SK-N-SH (cell line): ENCODE measurements around the gene KTN1. TPM values are rescaled to one million over a fixed set of nuclear protein-coding genes. Genes with fewer than 3 reads are reported as not detected.

Source experiments
- CTCF ChIA-PET: fragments of 300-600, 350-600 bp; formaldehyde crosslinking; extraction: SDS; loops from one replicate; lab custom pipeline; 2021; lab: Yijun Ruan, JAX
- POLR2A ChIA-PET: fragments of 350-600 bp; sonication (Branson Sonifier 250); formaldehyde crosslinking; extraction: SDS; loops from one replicate; lab custom pipeline; 2020; ENCODE audit warnings: antibody characterized with exemption, inconsistent platforms; lab: Yijun Ruan, JAX
- DNase-seq: peaks from one replicate; pipeline ENCODE4 v3.0.0; 2012
- H2AFZ ChIP-seq: fragments of 200-600 bp; sonication (generic); 2 replicates; pipeline ENCODE4 v1.8.1; 2016; ENCODE audit warnings: antibody characterized with exemption, mild to moderate bottlenecking, low read depth
- H3F3A ChIP-seq: fragments of 200-600 bp; sonication (generic); replicated peaks from 2 replicates; pipeline ENCODE3; 2016; ENCODE audit warnings: antibody characterized with exemption, mild to moderate bottlenecking; ENCODE audit not compliant: insufficient read depth
- H3K27ac ChIP-seq, 2 experiments: fragments of 200-500 bp in 1 of 2; fragments of 200-600 bp in 1 of 2; sonication (Bioruptor generic) in 1 of 2; sonication (generic), shearing (Covaris generic) in 1 of 2; 2 replicates each; pipeline versions ENCODE4 v1.5.1 to v1.6.1; 2014 to 2016; ENCODE audit warnings: low read depth in 2 of 2, inconsistent platforms in 1 of 2, low read length in 1 of 2, mild to moderate bottlenecking in 1 of 2, mixed read lengths in 1 of 2
- H3K27me3 ChIP-seq: fragments of 200-600 bp; sonication (generic), shearing (Covaris generic); 2 replicates; pipeline ENCODE4 v1.6.1; 2016; ENCODE audit warnings: mixed run types; ENCODE audit not compliant: insufficient read depth
- H3K36me3 ChIP-seq, 2 experiments: fragments of 200-500 bp in 1 of 2; fragments of 200-600 bp in 1 of 2; sonication (Bioruptor generic) in 1 of 2; sonication (generic) in 1 of 2; replicated peaks in 1 of 2; 2 replicates each; pipeline versions ENCODE3 to v1.5.1; 2014 to 2016; ENCODE audit warnings: low read length in 1 of 2, mild to moderate bottlenecking in 1 of 2; ENCODE audit not compliant: insufficient read depth in 2 of 2, control insufficient read depth in 1 of 2
- H3K4me1 ChIP-seq, 2 experiments: fragments of 200-500 bp in 1 of 2; fragments of 200-600 bp in 1 of 2; sonication (Bioruptor generic) in 1 of 2; sonication (generic), shearing (Covaris generic) in 1 of 2; 2 replicates each; pipeline versions ENCODE4 v1.5.1 to v1.6.1; 2014 to 2016; ENCODE audit warnings: low read depth in 1 of 2, low read length in 1 of 2, mixed run types in 1 of 2; ENCODE audit not compliant: insufficient read depth in 2 of 2, control insufficient read depth in 1 of 2
- H3K4me2 ChIP-seq: fragments of 200-600 bp; sonication (generic), shearing (Covaris generic); 2 replicates; pipeline ENCODE4 v1.6.1; 2017; ENCODE audit warnings: mixed run types
- H3K4me3 ChIP-seq, 2 experiments: fragments of 200-500 bp in 1 of 2; fragments of 200-600 bp in 1 of 2; sonication (Bioruptor generic) in 1 of 2; sonication (generic), shearing (Covaris generic) in 1 of 2; 2 replicates each; pipeline versions ENCODE4 v1.5.1 to v1.8.1; 2014 to 2016; ENCODE audit warnings: low read depth in 2 of 2, inconsistent platforms in 1 of 2, low read length in 1 of 2, mild to moderate bottlenecking in 1 of 2, mixed read lengths in 1 of 2, moderate library complexity in 1 of 2
- H3K79me2 ChIP-seq: fragments of 200-600 bp; sonication (generic); 2 replicates; pipeline ENCODE4 v1.8.1; 2017; ENCODE audit warnings: mild to moderate bottlenecking; ENCODE audit not compliant: insufficient read depth
- H3K9ac ChIP-seq: fragments of 200-600 bp; sonication (generic); 2 replicates; pipeline ENCODE4 v1.6.1; 2017; ENCODE audit warnings: mixed run types
- H3K9me2 ChIP-seq: fragments of 200-600 bp; sonication (generic); 2 replicates; pipeline ENCODE4 v1.6.1; 2017; ENCODE audit warnings: mixed run types
- H3K9me3 ChIP-seq: fragments of 200-600 bp; sonication (generic); 2 replicates; pipeline ENCODE4 v1.6.1; 2017; ENCODE audit warnings: mixed run types, mild to moderate bottlenecking, moderate library complexity
- H4K20me1 ChIP-seq: fragments of 200-600 bp; sonication (generic); 2 replicates; pipeline ENCODE4 v1.6.1; 2017; ENCODE audit warnings: mild to moderate bottlenecking, mixed run types; ENCODE audit not compliant: insufficient read depth
- CHD2 ChIP-seq: fragments of 150-350 bp; IDR thresholded peaks from 2 replicates; pipeline ENCODE4 v1.6.1; 2018; ENCODE audit warnings: low read length; ENCODE audit not compliant: partially characterized antibody
- ELF1 ChIP-seq: IDR thresholded peaks from 2 replicates; pipeline ENCODE4 v1.4.0; 2012
- EP300 ChIP-seq, 2 experiments: IDR thresholded peaks; 2 replicates each; pipeline versions ENCODE4 v1.4.0 to v1.6.1; 2012; ENCODE audit warnings: borderline replicate concordance in 1 of 2, low read depth in 1 of 2, low read length in 1 of 2
- EZH2phosphoT487 ChIP-seq: fragments of 200-600 bp; sonication (generic); IDR thresholded peaks from 2 replicates; pipeline ENCODE4 v1.6.1; 2017; ENCODE audit warnings: low read depth, mixed run types, mild to moderate bottlenecking, antibody characterized with exemption, moderate library complexity, borderline replicate concordance
- FOXJ3 ChIP-seq: sonication (generic); formaldehyde crosslinking; IDR thresholded peaks from 2 replicates; pipeline ENCODE4 v1.5.1; 2020; ENCODE audit warnings: mild to moderate bottlenecking, missing genetic modification reagents
- GABPA ChIP-seq: IDR thresholded peaks from 2 replicates; pipeline ENCODE4 v1.4.0; 2012; ENCODE audit warnings: low read depth, mild to moderate bottlenecking
- GATA2 ChIP-seq: sonication (generic); formaldehyde crosslinking; IDR thresholded peaks from 2 replicates; pipeline ENCODE4 v1.5.0; 2020; ENCODE audit warnings: mild to moderate bottlenecking, missing genetic modification reagents
- JUND ChIP-seq: IDR thresholded peaks from 2 replicates; pipeline ENCODE4 v1.4.0; 2012
- MEF2A ChIP-seq: IDR thresholded peaks from 2 replicates; pipeline ENCODE4 v1.4.0; 2012; ENCODE audit warnings: low read depth, borderline replicate concordance
- MXI1 ChIP-seq: IDR thresholded peaks from 2 replicates; pipeline ENCODE4 v1.6.1; 2012; ENCODE audit warnings: mild to moderate bottlenecking, low read depth, low read length, improper control_type of control experiment
- NFIC ChIP-seq: IDR thresholded peaks from 2 replicates; pipeline ENCODE4 v1.4.0; 2012; ENCODE audit warnings: borderline replicate concordance
- NRF1 ChIP-seq: IDR thresholded peaks from 2 replicates; pipeline ENCODE4 v1.6.1; 2012; ENCODE audit warnings: low read depth, mild to moderate bottlenecking, low read length
- POLR2AphosphoS5 ChIP-seq: IDR thresholded peaks from 2 replicates; pipeline ENCODE4 v1.6.1; 2012; ENCODE audit warnings: low read depth, low read length
- RCOR1 ChIP-seq: fragments of 150-350 bp; IDR thresholded peaks from 2 replicates; pipeline ENCODE4 v1.6.1; 2017; ENCODE audit warnings: antibody characterized with exemption, low read length
- RXRA ChIP-seq: IDR thresholded peaks from 2 replicates; pipeline ENCODE4 v1.4.0; 2012; ENCODE audit warnings: low read depth, mild to moderate bottlenecking, borderline replicate concordance
- SIN3A ChIP-seq: IDR thresholded peaks from 2 replicates; pipeline ENCODE4 v1.6.1; 2012; ENCODE audit warnings: low read depth, mild to moderate bottlenecking, low read length, moderate library complexity, borderline replicate concordance
- TEAD4 ChIP-seq: IDR thresholded peaks from 2 replicates; pipeline ENCODE4 v1.4.0; 2012; ENCODE audit warnings: mild to moderate bottlenecking, borderline replicate concordance; ENCODE audit not compliant: insufficient read depth
- WGBS: methylation state at CpG from one replicate; pipeline ENCODE4 v1.1.6; 2017; ENCODE audit warnings: low lambda C conversion rate; 5-methylcytosine and 5-hydroxymethylcytosine counted together
- polyA plus RNA-seq, 3 experiments: library from polyadenylated mRNA; depleted of rRNA; stranded (reverse); fragments of >200 nt; gene quantifications; 2 replicates each; pipeline ENCODE4 v1.2.3, GENCODE V29; 2012
- TF ChIP-seq, protein P1 (sequence below): fragments of 200-600 bp; sonication (generic); IDR thresholded peaks from 2 replicates; pipeline ENCODE4 v1.6.1; 2017; ENCODE audit warnings: antibody characterized with exemption, mild to moderate bottlenecking, moderate library complexity
- TF ChIP-seq, protein P2 (sequence below): IDR thresholded peaks from 2 replicates; pipeline ENCODE4 v1.6.1; 2012; ENCODE audit warnings: mild to moderate bottlenecking, low read depth, low read length, moderate library complexity
- TF ChIP-seq, protein P3 (sequence below): fragments of 150-350 bp; IDR thresholded peaks from 2 replicates; pipeline ENCODE4 v1.6.1; 2017; ENCODE audit warnings: antibody characterized with exemption, low read length, low read depth, borderline replicate concordance
- TF ChIP-seq, protein P4 (sequence below): IDR thresholded peaks from 2 replicates; pipeline ENCODE4; 2012

The KTN1 gene
- polyA plus RNA-seq, 1 of the 3 experiments (the other 2 are of a cell fraction): 39.5 TPM

DNA sequence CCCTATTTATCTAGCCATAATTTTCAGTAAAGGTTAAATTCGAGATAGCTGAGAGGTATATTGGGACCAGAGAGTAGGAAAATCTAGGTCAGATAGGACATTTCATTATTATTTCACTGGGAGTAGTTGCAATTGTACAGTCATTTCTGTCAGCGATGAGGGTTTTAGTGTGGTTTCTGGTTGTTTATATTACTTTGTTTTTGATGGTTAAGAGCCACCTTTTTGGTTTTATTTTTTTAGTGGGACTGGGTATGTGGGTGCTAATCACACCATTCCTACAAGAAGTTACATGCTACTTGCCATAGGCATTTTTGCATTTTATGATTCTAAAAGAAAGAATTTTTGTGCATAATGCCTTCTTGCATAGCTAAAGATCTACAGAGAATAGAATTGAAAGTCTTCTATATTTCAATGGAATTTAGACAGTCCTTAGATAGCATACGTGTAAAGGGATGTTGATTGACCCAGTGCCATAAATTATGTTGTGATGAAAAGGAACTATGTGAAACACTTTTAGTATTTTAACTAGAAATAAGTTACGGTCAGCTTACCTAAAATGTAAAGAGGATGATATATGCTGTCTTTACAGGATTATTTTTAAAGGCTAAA lies 85.2 kb downstream of the KTN1 start:
- Histone ChIP-seq H3K27me3 (no peaks in the 10 kb centered on the region), H3K4me3 (no peak overlapping the region), H4K20me1 (no peaks in the 10 kb centered on the region), H3K36me3 (peaks cover 62 to 73% of the 10 kb centered on the region in 2 experiments), H3K9ac (no peak overlapping the region), H3K4me2 (no peak overlapping the region), H3K4me1 (peaks cover 0 to 4% of the 10 kb centered on the region in 2 experiments; a peak in 2 of 4 replicates), H3K79me2 (peaks cover 8% of the 10 kb centered on the region; the same call in 1 of the 2 replicates), H3F3A (no peaks in the 10 kb centered on the region), H2AFZ (no peak overlapping the region), H3K27ac (no peak overlapping the region), H3K9me2 (no peaks in the 10 kb centered on the region), H3K9me3 (no peaks in the 10 kb centered on the region)
- 95% methylated on average over 4 of the region's 4 CpGs for WGBS
- ChIA-PET POLR2A (no interaction called here), CTCF (interaction anchor here (0.9 to 1.4 kb wide), 6 partner anchors 13 to 227 kb away, joined by 3 to 4 read pairs (median 3); no protein-coding TSS in a partner anchor)
- DNase-seq: no peak
- TF ChIP-seq, protein P1, sequence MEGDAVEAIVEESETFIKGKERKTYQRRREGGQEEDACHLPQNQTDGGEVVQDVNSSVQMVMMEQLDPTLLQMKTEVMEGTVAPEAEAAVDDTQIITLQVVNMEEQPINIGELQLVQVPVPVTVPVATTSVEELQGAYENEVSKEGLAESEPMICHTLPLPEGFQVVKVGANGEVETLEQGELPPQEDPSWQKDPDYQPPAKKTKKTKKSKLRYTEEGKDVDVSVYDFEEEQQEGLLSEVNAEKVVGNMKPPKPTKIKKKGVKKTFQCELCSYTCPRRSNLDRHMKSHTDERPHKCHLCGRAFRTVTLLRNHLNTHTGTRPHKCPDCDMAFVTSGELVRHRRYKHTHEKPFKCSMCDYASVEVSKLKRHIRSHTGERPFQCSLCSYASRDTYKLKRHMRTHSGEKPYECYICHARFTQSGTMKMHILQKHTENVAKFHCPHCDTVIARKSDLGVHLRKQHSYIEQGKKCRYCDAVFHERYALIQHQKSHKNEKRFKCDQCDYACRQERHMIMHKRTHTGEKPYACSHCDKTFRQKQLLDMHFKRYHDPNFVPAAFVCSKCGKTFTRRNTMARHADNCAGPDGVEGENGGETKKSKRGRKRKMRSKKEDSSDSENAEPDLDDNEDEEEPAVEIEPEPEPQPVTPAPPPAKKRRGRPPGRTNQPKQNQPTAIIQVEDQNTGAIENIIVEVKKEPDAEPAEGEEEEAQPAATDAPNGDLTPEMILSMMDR: no peak
- TF ChIP-seq ELF1 (no peak), NFIC (no peak), TEAD4 (no peak), RXRA (no peak), GABPA (no peak)
- TF ChIP-seq, protein P2, sequence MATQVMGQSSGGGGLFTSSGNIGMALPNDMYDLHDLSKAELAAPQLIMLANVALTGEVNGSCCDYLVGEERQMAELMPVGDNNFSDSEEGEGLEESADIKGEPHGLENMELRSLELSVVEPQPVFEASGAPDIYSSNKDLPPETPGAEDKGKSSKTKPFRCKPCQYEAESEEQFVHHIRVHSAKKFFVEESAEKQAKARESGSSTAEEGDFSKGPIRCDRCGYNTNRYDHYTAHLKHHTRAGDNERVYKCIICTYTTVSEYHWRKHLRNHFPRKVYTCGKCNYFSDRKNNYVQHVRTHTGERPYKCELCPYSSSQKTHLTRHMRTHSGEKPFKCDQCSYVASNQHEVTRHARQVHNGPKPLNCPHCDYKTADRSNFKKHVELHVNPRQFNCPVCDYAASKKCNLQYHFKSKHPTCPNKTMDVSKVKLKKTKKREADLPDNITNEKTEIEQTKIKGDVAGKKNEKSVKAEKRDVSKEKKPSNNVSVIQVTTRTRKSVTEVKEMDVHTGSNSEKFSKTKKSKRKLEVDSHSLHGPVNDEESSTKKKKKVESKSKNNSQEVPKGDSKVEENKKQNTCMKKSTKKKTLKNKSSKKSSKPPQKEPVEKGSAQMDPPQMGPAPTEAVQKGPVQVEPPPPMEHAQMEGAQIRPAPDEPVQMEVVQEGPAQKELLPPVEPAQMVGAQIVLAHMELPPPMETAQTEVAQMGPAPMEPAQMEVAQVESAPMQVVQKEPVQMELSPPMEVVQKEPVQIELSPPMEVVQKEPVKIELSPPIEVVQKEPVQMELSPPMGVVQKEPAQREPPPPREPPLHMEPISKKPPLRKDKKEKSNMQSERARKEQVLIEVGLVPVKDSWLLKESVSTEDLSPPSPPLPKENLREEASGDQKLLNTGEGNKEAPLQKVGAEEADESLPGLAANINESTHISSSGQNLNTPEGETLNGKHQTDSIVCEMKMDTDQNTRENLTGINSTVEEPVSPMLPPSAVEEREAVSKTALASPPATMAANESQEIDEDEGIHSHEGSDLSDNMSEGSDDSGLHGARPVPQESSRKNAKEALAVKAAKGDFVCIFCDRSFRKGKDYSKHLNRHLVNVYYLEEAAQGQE: no peak
- TF ChIP-seq, protein P3, sequence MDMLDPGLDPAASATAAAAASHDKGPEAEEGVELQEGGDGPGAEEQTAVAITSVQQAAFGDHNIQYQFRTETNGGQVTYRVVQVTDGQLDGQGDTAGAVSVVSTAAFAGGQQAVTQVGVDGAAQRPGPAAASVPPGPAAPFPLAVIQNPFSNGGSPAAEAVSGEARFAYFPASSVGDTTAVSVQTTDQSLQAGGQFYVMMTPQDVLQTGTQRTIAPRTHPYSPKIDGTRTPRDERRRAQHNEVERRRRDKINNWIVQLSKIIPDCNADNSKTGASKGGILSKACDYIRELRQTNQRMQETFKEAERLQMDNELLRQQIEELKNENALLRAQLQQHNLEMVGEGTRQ: no peak

DNA sequence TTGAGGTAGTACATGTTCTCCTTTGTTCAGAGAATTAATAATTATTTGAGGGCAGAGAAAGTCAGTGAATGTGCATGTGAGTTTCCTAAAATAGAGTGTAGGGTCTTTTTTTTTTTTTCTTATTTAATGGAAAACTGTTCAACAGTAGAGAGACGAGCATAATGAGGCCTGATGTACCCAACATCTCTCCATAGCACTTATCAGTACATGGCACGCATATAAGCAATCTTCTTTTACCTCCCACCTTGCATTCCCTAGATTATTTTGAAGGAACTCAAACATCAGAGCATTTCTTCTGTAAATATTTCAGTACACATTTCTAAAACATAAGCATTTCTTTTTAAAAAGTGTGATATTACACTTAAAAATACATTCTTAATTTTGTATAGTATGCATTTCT lies 87.8 kb downstream of the KTN1 start:
- Histone ChIP-seq H4K20me1 (no peaks in the 10 kb centered on the region), H3K4me1 (no peaks in the 10 kb centered on the region; a peak in 1 of 4 replicates), H3K9me2 (no peaks in the 10 kb centered on the region), H3K36me3 (peaks cover 68 to 75% of the 10 kb centered on the region in 2 experiments), H3K9ac (no peak overlapping the region), H3K27ac (no peak overlapping the region), H2AFZ (no peak overlapping the region), H3K4me2 (no peak overlapping the region), H3K4me3 (no peak overlapping the region), H3K9me3 (no peaks in the 10 kb centered on the region), H3K27me3 (no peaks in the 10 kb centered on the region), H3K79me2 (peaks cover 8% of the 10 kb centered on the region; the same call in 1 of the 2 replicates), H3F3A (no peaks in the 10 kb centered on the region)
- 96% methylated on average over 2 of the region's 2 CpGs for WGBS
- no peak for DNase-seq
- POLR2A ChIA-PET: no interaction called here
- CTCF ChIA-PET: no interaction called here
- TF ChIP-seq, protein P4, sequence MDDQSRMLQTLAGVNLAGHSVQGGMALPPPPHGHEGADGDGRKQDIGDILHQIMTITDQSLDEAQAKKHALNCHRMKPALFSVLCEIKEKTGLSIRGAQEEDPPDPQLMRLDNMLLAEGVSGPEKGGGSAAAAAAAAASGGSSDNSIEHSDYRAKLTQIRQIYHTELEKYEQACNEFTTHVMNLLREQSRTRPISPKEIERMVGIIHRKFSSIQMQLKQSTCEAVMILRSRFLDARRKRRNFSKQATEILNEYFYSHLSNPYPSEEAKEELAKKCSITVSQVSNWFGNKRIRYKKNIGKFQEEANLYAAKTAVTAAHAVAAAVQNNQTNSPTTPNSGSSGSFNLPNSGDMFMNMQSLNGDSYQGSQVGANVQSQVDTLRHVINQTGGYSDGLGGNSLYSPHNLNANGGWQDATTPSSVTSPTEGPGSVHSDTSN: no peak
- TF ChIP-seq POLR2AphosphoS5 (no peak), MXI1 (no peak), RXRA (no peak), SIN3A (no peak), GATA2 (CRISPR knock-in tag) (no peak), EP300 (IDR thresholded peaks at IDR 0.05; ENCODE audit: borderline replicate concordance in 1 of 2, low read depth in 1 of 2, low read length in 1 of 2) (no peak), RCOR1 (no peak), EZH2phosphoT487 (no peak), FOXJ3 (no peak), CHD2 (no peak), MEF2A (no peak), NRF1 (no peak), JUND (no peak)
